8988T (cell line): ENCODE data around the gene FGB.

Experiments used
- DNase-seq: peaks from one replicate; pipeline ENCODE4 v3.0.0; 2011

FGB gene

GRCh38 chr4:154597798-154598774 lies 35.3 kb downstream of the FGB start:
- no peak for DNase-seq

GRCh38 chr4:154602404-154603020 lies 39.7 kb downstream of the FGB start:
- no peak for DNase-seq

GRCh38 chr4:154603033-154603943 lies 40.5 kb downstream of the FGB start:
- no peak for DNase-seq

DNA sequence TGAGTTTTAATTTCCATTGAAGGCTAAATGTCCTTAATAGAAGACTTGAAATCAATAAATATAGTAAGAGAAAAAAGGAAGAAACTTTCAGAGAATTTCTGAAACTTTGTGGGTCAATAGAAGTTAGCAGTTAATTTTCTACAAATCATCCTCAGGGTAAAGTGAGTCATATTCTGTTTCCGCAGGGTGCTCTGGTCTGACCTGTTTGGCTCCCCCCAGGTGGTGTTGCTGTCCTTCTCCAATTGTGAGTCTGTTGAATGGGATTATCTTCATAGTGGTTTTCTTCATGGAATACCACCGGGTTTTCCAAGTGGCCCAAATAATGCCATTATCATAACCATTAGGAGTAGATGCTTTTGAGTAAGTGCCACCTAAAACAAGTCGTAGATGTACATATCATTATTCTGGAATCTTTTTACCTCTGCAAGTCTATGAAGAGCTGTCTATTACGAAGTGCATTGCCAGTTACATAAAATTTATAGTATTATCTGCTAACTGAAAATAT lies 41.9 kb downstream of the FGB start:
- no peak for DNase-seq

DNA sequence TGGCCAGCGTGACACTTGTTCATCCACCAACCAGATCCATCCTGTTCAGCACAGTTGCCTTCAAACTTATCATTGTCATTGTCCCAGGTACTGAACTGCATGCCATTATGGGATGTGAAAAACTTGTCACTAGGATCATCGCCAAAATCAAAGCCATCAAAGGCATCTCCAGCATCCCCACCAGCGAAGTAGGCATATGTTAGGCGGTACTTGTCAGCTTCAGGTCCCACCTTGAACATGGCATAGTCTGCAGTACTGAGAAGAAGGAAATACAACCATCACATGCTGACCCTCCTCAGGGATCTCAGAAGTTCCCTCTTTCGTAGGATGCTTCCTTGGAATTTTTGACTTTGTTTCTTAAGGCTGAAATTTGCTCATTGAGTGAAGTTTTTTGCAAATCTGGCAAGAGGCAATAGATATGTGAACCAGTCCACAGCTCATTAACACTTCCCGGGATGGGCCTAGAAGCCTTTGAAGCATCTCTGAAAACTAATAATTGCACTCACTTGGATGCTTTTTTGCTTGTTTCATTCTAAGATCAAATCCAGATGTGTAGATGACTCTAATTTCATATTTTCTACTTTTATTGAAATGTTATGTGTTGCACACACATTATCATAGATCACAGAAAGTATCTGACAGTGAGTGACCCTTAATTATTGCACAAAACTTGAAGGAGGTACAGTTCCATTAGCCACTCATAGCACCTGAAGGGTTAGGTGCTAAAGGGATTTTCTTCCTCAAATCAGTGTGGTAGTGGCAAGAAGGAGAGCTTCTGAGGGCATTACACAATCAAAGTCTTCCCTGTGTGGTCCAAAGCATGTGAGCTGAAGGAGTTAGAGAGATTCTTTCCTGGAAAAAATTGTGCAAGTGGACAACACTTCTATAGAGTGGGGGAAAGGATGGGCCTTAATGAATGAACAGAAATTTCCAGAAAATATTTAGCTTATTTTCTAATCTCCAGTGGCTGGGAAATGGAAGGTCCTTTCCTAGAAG lies 44.2 kb downstream of the FGB start:
- DNase-seq: no peak

DNA sequence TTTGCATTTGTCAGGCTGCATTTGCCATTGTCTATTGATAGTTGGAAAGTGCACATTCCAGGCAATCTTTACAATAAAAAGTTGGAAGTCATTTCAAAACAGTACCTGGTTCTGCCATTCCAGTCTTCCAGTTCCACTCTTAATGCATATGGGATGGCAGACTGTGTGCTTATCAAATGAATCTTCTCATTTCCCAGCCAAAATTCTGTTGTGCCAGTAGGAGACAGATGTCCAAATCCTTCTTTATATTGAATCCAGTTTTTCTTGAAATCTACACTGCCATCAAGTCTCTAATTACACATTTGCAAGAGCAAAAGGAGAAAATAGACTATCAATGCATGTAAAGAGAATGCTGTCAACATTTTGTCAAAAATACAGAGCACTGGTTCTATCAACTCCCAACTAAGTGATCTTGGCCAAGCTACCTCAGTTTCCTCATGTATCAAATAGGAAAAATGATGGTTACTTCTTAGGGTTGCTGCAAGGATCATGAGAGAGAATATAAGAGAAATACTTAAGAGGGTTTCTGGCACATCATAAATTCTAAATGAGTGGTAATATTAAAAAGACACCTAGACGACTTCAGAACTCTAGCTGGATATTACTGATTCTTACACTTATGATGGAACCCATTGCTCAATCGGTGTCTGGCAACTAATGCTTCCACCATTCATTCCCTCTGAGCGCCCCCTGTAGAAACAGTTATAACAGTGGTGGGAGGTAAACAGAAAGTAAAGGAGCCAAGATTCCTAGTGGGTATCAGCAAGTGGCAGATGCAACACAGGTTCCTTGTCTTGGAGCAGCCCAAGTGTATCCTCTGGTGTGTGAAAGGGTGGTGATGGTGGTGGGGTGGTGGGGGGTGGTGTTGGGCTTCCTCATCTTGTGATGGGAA lies 45.8 kb downstream of the FGB start:
- DNase-seq: no peak

DNA sequence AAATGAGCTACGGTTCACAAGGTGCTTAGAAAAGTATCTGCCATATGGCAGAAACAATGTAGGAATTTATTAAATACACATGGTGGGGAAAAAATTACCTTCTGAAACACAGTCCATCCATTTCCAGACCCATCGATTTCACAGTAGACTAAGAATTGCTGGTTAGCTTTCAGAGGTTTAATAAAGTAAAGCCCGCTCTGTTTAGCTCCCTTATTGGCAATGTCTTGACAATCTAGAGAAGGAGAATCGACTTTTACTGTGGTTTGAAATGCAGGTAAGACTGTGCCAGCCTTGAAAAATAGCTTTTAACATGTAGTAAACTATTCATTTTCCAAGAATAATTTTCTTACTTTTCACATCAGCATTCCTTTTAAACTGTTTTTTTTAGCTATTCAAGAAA lies 46.7 kb downstream of the FGB start:
- no peak for DNase-seq

GRCh38 chr4:154610582-154610981 lies 47.8 kb downstream of the FGB start:
- DNase-seq: no peak

DNA sequence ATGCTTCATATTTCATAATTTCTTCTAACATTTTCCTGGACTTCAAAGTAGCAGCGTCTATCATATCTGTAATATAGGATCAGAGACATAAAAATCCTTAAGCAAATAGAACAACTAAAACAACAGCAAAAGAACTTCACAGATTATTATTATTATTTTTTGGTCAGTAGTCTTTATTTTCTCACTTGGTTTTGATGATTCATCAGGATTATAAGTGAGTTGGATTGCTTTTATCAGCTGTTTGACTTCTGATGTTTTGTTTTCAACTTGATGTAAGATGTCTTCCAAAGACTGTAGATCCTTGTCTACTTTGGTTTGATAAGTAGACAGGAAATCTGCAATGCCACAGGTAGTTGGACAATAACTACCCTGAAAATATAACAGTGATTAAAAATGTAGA lies 49.0 kb downstream of the FGB start:
- DNase-seq: no peak

- no peak for DNase-seq
Measured at GRCh38 chr4:154612472-154613414, 49.9 kb downstream of the FGB start, which contains the start of gene FGG. Gene FGG (minus strand): TSS chr4:154612656. CDS start chr4:154612609, 47 bp downstream.

GRCh38 chr4:154614306-154614705 lies 51.5 kb downstream of the FGB start:
- no peak for DNase-seq

GRCh38 chr4:154615211-154615610 lies 52.4 kb downstream of the FGB start:
- DNase-seq: no peak

GRCh38 chr4:154616287-154616686 lies 53.5 kb downstream of the FGB start:
- no peak for DNase-seq

- no peak for DNase-seq
Measured at GRCh38 chr4:154616731-154617130, 53.9 kb downstream of the FGB start.

GRCh38 chr4:154617820-154618317 lies 55.1 kb downstream of the FGB start:
- DNase-seq: no peak

DNA sequence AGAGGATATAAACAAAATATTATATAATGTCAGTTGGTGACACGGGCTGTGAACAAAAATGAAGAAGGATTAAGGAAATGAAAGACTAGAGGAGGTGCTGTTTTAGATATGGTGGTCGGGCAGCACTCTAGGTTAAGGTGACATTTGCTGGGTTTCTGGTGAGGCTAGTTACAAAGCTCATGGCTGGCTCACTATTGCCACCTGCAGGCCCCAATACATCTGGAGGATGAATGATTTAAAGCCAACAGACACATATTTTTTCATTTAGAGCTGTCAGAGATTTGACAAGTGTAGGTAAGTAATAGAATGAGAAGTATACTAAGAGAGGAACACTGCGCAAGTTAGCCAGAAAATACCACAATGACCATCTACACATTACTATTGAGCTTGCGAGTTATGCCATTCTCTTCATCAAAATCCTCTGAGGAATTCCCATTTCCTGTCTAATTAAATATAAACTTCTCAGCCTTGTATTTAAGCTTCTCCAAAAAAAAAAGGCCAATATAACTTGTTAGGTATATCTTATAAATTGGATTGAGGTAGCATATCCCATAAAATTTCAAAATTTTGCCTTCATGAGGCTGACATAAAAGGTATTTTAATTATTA lies 56.0 kb downstream of the FGB start:
- no peak for DNase-seq

- DNase-seq: no peak
Measured at GRCh38 chr4:154620111-154620510, 57.3 kb downstream of the FGB start.
